Stimulated activated CD8-positive, alpha-beta memory T cell treated with anti-CD3 and anti-CD28 coated beads, Interleukin-7, amount 100 ng/mL, for 24 hours (primary cell): Measurements from ENCODE around the gene RBM15.

Source experiments
- DNase-seq: peaks from one replicate; pipeline ENCODE4 v3.0.0-alpha.2; 2020; ENCODE audit warnings: low read depth

RBM15 gene, protein sequence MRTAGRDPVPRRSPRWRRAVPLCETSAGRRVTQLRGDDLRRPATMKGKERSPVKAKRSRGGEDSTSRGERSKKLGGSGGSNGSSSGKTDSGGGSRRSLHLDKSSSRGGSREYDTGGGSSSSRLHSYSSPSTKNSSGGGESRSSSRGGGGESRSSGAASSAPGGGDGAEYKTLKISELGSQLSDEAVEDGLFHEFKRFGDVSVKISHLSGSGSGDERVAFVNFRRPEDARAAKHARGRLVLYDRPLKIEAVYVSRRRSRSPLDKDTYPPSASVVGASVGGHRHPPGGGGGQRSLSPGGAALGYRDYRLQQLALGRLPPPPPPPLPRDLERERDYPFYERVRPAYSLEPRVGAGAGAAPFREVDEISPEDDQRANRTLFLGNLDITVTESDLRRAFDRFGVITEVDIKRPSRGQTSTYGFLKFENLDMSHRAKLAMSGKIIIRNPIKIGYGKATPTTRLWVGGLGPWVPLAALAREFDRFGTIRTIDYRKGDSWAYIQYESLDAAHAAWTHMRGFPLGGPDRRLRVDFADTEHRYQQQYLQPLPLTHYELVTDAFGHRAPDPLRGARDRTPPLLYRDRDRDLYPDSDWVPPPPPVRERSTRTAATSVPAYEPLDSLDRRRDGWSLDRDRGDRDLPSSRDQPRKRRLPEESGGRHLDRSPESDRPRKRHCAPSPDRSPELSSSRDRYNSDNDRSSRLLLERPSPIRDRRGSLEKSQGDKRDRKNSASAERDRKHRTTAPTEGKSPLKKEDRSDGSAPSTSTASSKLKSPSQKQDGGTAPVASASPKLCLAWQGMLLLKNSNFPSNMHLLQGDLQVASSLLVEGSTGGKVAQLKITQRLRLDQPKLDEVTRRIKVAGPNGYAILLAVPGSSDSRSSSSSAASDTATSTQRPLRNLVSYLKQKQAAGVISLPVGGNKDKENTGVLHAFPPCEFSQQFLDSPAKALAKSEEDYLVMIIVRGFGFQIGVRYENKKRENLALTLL

DNA sequence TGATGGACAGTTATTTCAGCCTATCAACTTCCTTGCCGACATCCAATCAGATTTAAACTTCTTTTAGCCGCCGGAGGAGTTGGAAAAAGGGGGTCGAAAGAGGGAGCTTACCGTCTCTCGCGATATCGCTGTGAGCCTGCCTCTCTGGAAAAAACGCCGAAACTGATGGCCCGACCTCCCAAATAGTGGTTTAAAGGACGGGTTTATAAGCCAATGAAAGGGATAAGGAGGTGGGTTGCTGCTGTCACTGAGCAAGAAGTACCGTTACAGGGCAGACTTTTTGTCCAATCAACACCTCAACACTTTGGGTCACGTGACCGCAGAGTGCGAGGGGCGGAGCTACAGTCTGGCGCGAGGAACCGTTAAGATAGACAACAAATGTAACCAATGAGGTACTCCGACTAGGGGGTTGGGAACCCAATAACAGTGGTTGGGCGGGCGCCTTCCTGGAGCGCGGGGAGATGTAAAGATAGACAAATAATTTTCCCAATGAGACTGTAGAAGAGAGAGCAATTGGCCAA, at the start of gene RBM15:
Gene RBM15, plus strand, starts transcription at position 492 of the 521 bp plus-strand sequence. Its CDS starts 29 bp downstream, at position 521.
- DNase-seq = peak; percentile 83

- DNase-seq = no peak
These were observed 47.7 kb upstream of the RBM15 start for GRCh38 chr1:110291241-110292030.

- DNase-seq = no peak
These were observed 47.0 kb upstream of the RBM15 start for GRCh38 chr1:110292031-110292741.

GRCh38 chr1:110293601-110294104, 45.5 kb upstream of the RBM15 start:
- no peak for DNase-seq

- DNase-seq = no peak
These were observed 44.9 kb upstream of the RBM15 start for GRCh38 chr1:110294308-110294707.

GRCh38 chr1:110298991-110299390, 40.2 kb upstream of the RBM15 start:
- no peak for DNase-seq

DNA sequence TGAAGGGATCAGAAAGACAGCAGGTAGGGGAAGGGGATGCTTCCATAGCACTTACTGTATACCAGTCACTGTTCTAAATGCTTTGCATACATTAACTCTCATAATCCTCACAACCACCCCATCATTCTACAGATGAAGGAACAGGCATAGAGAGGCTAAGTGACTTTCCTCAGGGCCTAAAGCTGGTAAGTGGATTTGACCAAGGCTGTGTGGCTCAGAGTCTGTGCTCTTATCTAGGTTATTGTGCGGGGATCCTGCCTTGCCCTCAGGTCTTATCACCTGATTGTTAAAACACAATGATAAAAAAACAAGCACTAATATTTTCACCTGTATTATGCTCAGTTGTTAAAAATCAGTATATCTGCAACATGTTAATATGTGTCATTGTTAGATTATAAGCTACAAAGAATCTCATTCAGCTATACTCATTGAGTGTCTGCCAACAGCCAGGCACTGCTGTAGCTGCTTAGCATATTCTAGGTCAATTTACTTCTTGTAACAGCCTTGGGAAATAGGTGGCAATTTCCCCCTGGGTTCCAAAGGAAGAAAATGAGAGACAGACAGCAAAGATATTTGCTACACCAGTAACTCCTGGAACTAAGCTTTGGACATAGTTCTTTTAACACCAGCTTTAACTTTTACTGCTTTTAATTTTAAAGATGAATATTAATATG, 38.6 kb upstream of the RBM15 start:
- no peak for DNase-seq

GRCh38 chr1:110302836-110303235, 36.3 kb upstream of the RBM15 start:
- no peak for DNase-seq

DNA sequence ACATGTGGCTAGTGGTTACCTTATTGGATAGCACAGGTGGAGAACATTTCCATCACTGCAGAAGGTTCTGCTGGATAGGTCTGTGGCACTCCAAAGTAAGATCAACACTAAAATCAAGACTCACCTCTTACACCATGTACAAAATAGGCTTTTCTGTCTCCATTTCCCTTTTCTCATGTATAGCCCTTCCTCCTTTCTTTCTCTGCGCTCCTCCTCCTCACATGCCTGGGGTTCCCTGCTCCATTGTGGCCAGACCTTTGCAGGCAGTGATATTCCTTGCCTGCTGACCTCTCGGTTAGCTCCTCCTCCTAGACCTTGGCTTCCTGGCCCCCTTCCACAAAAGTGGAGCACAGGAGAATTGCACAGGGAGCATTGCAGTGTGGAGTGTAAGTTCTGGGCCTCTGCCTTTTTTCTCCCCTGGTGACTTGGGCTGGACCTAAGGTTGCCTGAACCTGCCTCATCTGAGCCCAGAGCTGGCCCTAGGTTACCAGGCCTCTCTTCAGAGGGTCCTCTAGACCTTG, 33.2 kb upstream of the RBM15 start:
- DNase-seq = no peak

DNA sequence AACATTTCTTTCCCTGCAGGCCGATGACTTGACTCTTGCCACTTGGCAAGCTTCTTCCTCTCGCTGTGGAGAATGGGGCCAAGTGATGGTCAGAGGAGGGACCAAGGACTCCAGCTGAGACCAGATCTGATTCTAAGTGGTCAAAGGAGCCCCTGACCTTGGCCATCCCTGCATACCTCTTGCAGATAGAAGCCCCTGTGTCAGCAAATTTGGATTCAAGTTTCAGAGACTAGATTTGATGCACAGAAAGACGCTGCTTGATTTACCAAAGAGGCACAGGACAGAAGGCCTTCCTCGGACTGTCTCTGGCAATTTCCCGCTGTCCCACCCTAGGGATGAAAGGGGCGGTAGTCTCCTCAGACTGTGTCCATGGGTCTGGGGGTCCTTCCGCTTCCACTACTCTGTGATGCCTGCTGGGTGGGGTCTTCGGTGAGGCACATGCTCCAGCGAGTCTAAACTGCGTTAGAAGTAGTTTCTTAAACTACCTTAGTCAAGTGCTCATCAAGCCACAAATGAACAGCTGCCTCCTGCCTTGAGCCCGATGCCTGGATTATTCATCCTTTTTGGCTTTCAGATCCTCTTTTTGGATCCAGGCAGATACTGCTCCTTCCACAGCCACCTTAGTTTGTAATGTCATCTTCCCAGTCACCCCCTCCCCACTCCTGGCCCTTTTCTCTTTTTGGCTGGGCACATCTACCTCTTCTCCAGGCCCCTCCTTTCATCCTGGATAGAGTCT, 31.8 kb upstream of the RBM15 start:
- DNase-seq = no peak

- DNase-seq = no peak
These were observed 30.9 kb upstream of the RBM15 start for GRCh38 chr1:110308247-110308646.

GRCh38 chr1:110309139-110309538, 30.0 kb upstream of the RBM15 start:
- DNase-seq = no peak

- no peak for DNase-seq
These were observed 29.4 kb upstream of the RBM15 start for GRCh38 chr1:110309767-110310166.

- no peak for DNase-seq
These were observed 28.9 kb upstream of the RBM15 start for GRCh38 chr1:110310300-110310699.

- DNase-seq = peak; percentile 42
These were observed 26.7 kb upstream of the RBM15 start for GRCh38 chr1:110312188-110313121.

- no peak for DNase-seq
These were observed 22.4 kb upstream of the RBM15 start for GRCh38 chr1:110316735-110317134.

DNA sequence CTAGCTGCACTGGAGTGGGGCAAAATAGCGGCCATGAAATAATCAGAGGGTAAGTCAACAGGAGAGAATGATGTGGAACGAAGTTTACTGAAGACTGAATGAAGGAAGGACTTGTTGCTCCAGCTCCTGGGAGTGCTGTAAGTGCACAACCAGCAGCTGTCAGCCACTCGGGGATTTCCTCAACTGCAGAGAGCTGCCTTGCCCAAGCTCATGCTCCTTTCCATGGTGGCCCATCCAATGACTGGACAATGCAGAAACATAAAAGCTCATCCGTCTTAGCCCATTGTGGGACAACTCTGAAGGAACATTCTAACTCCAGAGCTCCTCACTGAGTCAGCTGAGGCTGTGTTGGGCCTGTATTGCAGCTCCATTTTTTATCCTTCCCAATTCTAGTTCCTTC, 21.1 kb upstream of the RBM15 start:
- DNase-seq = no peak
